Measurements from ENCODE around the gene MRPL52. TPM values are rescaled to one million over a fixed set of nuclear protein-coding genes. Genes with fewer than 3 reads are reported as not detected.
A peak's percentile ranks its signal among the peaks of the same experiment; 100 is the strongest.

Gene MRPL52
- total RNA-seq, 1 donor from 2014 or later, result 74.4 TPM

- no peak for DNase-seq (ENCODE audit: low spot score in 2 of 2, unreplicated experiment in 2 of 2)
- peaks cover 12% of the 10 kb centered on the region for H3K4me1 Mint-ChIP-seq
- no peak for TF ChIP-seq CTCF (IDR thresholded peaks at IDR 0.05; ENCODE audit: unreplicated experiment)
- H3K4me3 Mint-ChIP-seq, result no peak overlapping the region
- H3K27ac Mint-ChIP-seq, result no peak overlapping the region
- H3K36me3 Mint-ChIP-seq, result peaks cover 23% of the 10 kb centered on the region
- H3K9me3 Mint-ChIP-seq, result no peaks in the 10 kb centered on the region
- no peaks in the 10 kb centered on the region for H3K27me3 Mint-ChIP-seq (ENCODE audit: low read depth)
Measured at GRCh38 chr14:22875748-22876319, 46.1 kb downstream of the MRPL52 start.

- Mint-ChIP-seq H3K4me1 (peaks cover 11% of the 10 kb centered on the region), H3K27me3 (ENCODE audit: low read depth) (no peaks in the 10 kb centered on the region), H3K36me3 (peaks cover 23% of the 10 kb centered on the region), H3K27ac (no peak overlapping the region), H3K4me3 (no peak overlapping the region), H3K9me3 (no peaks in the 10 kb centered on the region)
- TF ChIP-seq CTCF (IDR thresholded peaks at IDR 0.05; ENCODE audit: unreplicated experiment), result no peak
- no peak for DNase-seq (ENCODE audit: low spot score in 2 of 2, unreplicated experiment in 2 of 2)
Measured at GRCh38 chr14:22877000-22877501, 47.4 kb downstream of the MRPL52 start.

- Mint-ChIP-seq H3K4me1 (peaks cover 16% of the 10 kb centered on the region), H3K36me3 (peaks cover 23% of the 10 kb centered on the region), H3K9me3 (no peaks in the 10 kb centered on the region), H3K27me3 (ENCODE audit: low read depth) (no peaks in the 10 kb centered on the region), H3K27ac (no peak overlapping the region), H3K4me3 (no peak overlapping the region)
- DNase-seq (ENCODE audit: low spot score in 2 of 2, unreplicated experiment in 2 of 2), result no peak
- no peak for TF ChIP-seq CTCF (IDR thresholded peaks at IDR 0.05; ENCODE audit: unreplicated experiment)
Measured at GRCh38 chr14:22878271-22879246, 48.9 kb downstream of the MRPL52 start.

- Mint-ChIP-seq H3K27ac (peak overlapping the region; percentile 94), H3K36me3 (peaks cover 8% of the 10 kb centered on the region), H3K4me1 (peaks cover 40% of the 10 kb centered on the region), H3K9me3 (no peaks in the 10 kb centered on the region), H3K27me3 (ENCODE audit: low read depth) (no peaks in the 10 kb centered on the region), H3K4me3 (no peak overlapping the region)
- no peak for DNase-seq (ENCODE audit: low spot score in 2 of 2, unreplicated experiment in 2 of 2)
- no peak for TF ChIP-seq CTCF (IDR thresholded peaks at IDR 0.05; ENCODE audit: unreplicated experiment)
Measured at GRCh38 chr14:22882064-22882463, 52.4 kb downstream of the MRPL52 start.

- no peak for DNase-seq (ENCODE audit: low spot score in 2 of 2, unreplicated experiment in 2 of 2)
- H3K36me3 Mint-ChIP-seq, result peaks cover 8% of the 10 kb centered on the region
- no peaks in the 10 kb centered on the region for H3K27me3 Mint-ChIP-seq (ENCODE audit: low read depth)
- H3K4me1 Mint-ChIP-seq, result peaks cover 46% of the 10 kb centered on the region
- H3K9me3 Mint-ChIP-seq, result no peaks in the 10 kb centered on the region
- H3K4me3 Mint-ChIP-seq, result peak overlapping the region; percentile 68
- peak overlapping the region; percentile 94 for H3K27ac Mint-ChIP-seq
- TF ChIP-seq CTCF (IDR thresholded peaks at IDR 0.05; ENCODE audit: unreplicated experiment), result no peak
Measured at GRCh38 chr14:22882529-22883172, 53.0 kb downstream of the MRPL52 start.

All from mesothelial cell of epicardium (in vitro differentiated cells).